Large intestine (tissue), 12 donors: ENCODE measurements around the gene HSP90AA1. TPM values are rescaled to one million over a fixed set of nuclear protein-coding genes. Genes with fewer than 3 reads are reported as not detected.
"Not testable (repeated sequence)": the region's sequence is repeated elsewhere in the genome, so short reads cannot be mapped to it uniquely, and the experiment has no call there.

Source experiments
- DNase-seq, 2 donors: peaks; one replicate each; pipeline versions ENCODE4 v3.0.0 to v3.0.0-alpha.2; 2013
- H3K27ac ChIP-seq: one replicate; pipeline ENCODE4 v1.5.1; 2013; ENCODE audit warnings: low read length
- H3K27me3 ChIP-seq: 2 replicates; pipeline ENCODE4 v1.6.1; 2013; ENCODE audit warnings: low read length; ENCODE audit not compliant: control insufficient read depth, insufficient read depth
- H3K36me3 ChIP-seq: 2 replicates; pipeline ENCODE4 v1.6.1; 2013; ENCODE audit warnings: low read length; ENCODE audit not compliant: control insufficient read depth, insufficient read depth
- H3K4me1 ChIP-seq: one replicate; pipeline ENCODE4 v1.6.1; 2013; ENCODE audit warnings: low read length; ENCODE audit not compliant: control insufficient read depth, insufficient read depth
- H3K4me3 ChIP-seq: one replicate; pipeline ENCODE4 v1.5.1; 2013; ENCODE audit warnings: low read length
- H3K9me3 ChIP-seq: one replicate; pipeline ENCODE4 v1.6.1; 2013; ENCODE audit warnings: mild to moderate bottlenecking, low read depth, low read length, moderate library complexity; ENCODE audit not compliant: control insufficient read depth
- WGBS: methylation state at CpG from one replicate; pipeline ENCODE4 v1.1.5; 2013; ENCODE audit warnings: low lambda C conversion rate; ENCODE audit not compliant: insufficient coverage; 5-methylcytosine and 5-hydroxymethylcytosine counted together
- long read RNA-seq, 11 donors: transcript quantifications; one replicate each; lab custom pipeline, GENCODE V29; 2026
- polyA plus RNA-seq: library from polyadenylated mRNA; unstranded; fragments of 120-200 nt; gene quantifications from one replicate; pipeline ENCODE4 v1.2.1, GENCODE V29; 2013

The HSP90AA1 gene
- 661 TPM for polyA plus RNA-seq
- long read RNA-seq, donor 1, transcript HSP90AA1-201 (11 exons, 3,379 nt), result major isoform, 42 of 307 reads
- long read RNA-seq, donor 1, transcript HSP90AA1-205 (2 exons, 429 nt), result minor isoform, 12 of 307 reads
- long read RNA-seq, donor 1, partial matches to known transcripts, result 253 of 307 reads
- long read RNA-seq, donor 1, other reads (novel, unspliced or antisense), result 0 of 307 reads
- long read RNA-seq, donor 2, transcript HSP90AA1-205 (2 exons, 429 nt), result minor isoform, 22 of 615 reads
- long read RNA-seq, donor 2, transcript HSP90AA1-206 (2 exons, 552 nt), result minor isoform, 6 of 615 reads
- long read RNA-seq, donor 2, transcript HSP90AA1-201 (11 exons, 3,379 nt), result major isoform, 79 of 615 reads
- long read RNA-seq, donor 2, partial matches to known transcripts, result 507 of 615 reads
- long read RNA-seq, donor 2, other reads (novel, unspliced or antisense), result 0 of 615 reads
- long read RNA-seq, donor 3, result 0 reads
- long read RNA-seq, donor 4, partial matches to known transcripts, result 65 of 69 reads
- long read RNA-seq, donor 4, other reads (novel, unspliced or antisense), result 0 of 69 reads
- long read RNA-seq, donor 5, transcript HSP90AA1-205 (2 exons, 429 nt), result minor isoform, 8 of 190 reads
- long read RNA-seq, donor 5, transcript HSP90AA1-201 (11 exons, 3,379 nt), result major isoform, 31 of 190 reads
- long read RNA-seq, donor 5, partial matches to known transcripts, result 148 of 190 reads
- long read RNA-seq, donor 5, other reads (novel, unspliced or antisense), result 0 of 190 reads
- long read RNA-seq, donor 6, transcript HSP90AA1-205 (2 exons, 429 nt), result major isoform, 32 of 646 reads
- long read RNA-seq, donor 6, transcript HSP90AA1-206 (2 exons, 552 nt), result minor isoform, 5 of 646 reads
- long read RNA-seq, donor 6, transcript HSP90AA1-201 (11 exons, 3,379 nt), result minor isoform, 8 of 646 reads
- long read RNA-seq, donor 6, partial matches to known transcripts, result 596 of 646 reads
- long read RNA-seq, donor 6, other reads (novel, unspliced or antisense), result 0 of 646 reads
- long read RNA-seq, donor 7, transcript HSP90AA1-205 (2 exons, 429 nt), result major isoform, 10 of 338 reads
- long read RNA-seq, donor 7, transcript HSP90AA1-201 (11 exons, 3,379 nt), result major isoform, 10 of 338 reads
- long read RNA-seq, donor 7, partial matches to known transcripts, result 317 of 338 reads
- long read RNA-seq, donor 7, other reads (novel, unspliced or antisense), result 0 of 338 reads
- long read RNA-seq, donor 8, transcript HSP90AA1-206 (2 exons, 552 nt), result minor isoform, 7 of 1,053 reads
- long read RNA-seq, donor 8, transcript HSP90AA1-205 (2 exons, 429 nt), result major isoform, 36 of 1,053 reads
- long read RNA-seq, donor 8, transcript HSP90AA1-201 (11 exons, 3,379 nt), result minor isoform, 33 of 1,053 reads
- long read RNA-seq, donor 8, partial matches to known transcripts, result 975 of 1,053 reads
- long read RNA-seq, donor 8, other reads (novel, unspliced or antisense), result 0 of 1,053 reads
- long read RNA-seq, donor 9, transcript HSP90AA1-201 (11 exons, 3,379 nt), result minor isoform, 13 of 503 reads
- long read RNA-seq, donor 9, transcript HSP90AA1-205 (2 exons, 429 nt), result major isoform, 18 of 503 reads
- long read RNA-seq, donor 9, partial matches to known transcripts, result 472 of 503 reads
- long read RNA-seq, donor 9, other reads (novel, unspliced or antisense), result 0 of 503 reads
- long read RNA-seq, donor 10, transcript HSP90AA1-201 (11 exons, 3,379 nt), result minor isoform, 16 of 621 reads
- long read RNA-seq, donor 10, transcript HSP90AA1-205 (2 exons, 429 nt), result major isoform, 19 of 621 reads
- long read RNA-seq, donor 10, partial matches to known transcripts, result 581 of 621 reads
- long read RNA-seq, donor 10, other reads (novel, unspliced or antisense), result 0 of 621 reads
- long read RNA-seq, donor 11, transcript HSP90AA1-201 (11 exons, 3,379 nt), result minor isoform, 15 of 379 reads
- long read RNA-seq, donor 11, transcript HSP90AA1-205 (2 exons, 429 nt), result major isoform, 18 of 379 reads
- long read RNA-seq, donor 11, partial matches to known transcripts, result 345 of 379 reads
- long read RNA-seq, donor 11, other reads (novel, unspliced or antisense), result 0 of 379 reads

DNA sequence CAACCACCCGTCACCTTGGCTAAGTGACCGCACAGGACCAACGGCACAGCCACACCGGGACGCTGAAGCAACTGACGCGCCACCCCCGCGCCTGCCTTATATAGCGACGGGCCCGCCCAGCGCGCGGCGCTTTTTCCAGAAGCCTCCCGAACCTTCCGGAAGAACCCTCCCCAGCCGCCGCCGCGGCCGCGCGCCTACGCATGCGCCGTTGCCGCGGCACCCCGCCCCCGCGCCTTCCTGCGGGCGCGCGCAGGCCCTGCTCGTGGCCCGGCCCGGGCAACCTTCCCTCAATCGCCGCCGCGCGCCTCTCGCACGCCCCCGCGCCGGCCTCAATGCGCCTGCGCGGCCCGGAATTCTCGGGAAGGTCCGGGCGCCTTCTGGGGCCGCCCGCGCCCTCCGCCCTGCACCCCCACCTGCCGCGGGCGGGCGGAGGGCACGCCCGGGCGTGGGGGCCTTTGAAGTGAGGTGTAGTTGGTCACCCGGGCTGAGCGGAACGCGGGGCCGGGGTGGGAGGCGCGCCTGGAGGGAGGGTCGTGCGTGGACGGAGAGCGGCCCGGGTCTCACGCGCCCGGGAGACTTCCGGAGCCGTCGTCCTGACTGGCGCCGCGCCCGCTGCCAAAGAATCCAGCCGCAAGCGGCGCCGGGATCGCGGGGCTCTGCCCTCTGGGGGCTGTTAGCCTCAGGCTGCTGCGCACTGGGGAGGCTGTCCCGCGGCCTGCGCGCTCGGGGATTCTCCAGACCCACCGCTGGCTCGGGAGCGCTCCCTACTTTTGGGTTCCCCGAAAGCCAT, at the start of gene HSP90AA1:
TSS of gene HSP90AA1 (minus strand) at position 73 of the 790 bp plus-strand sequence. CDS start 666 bp downstream, outside the sequence.
- no CpG with 5 or more reads among the region's 106 CpGs for WGBS
- peaks cover 32% of the 10 kb centered on the region for H3K4me1 ChIP-seq
- peak within 1 kb of the TSS; percentile 76 for H3K4me3 ChIP-seq
- peaks cover 2% of the 10 kb centered on the region for H3K9me3 ChIP-seq
- peaks cover 36% of the 10 kb centered on the region for H3K36me3 ChIP-seq
- peak; percentile 94 to 98 for DNase-seq
- H3K27ac ChIP-seq, result peak within 1 kb of the TSS; percentile 98
- no peaks in the 10 kb centered on the region for H3K27me3 ChIP-seq

DNA sequence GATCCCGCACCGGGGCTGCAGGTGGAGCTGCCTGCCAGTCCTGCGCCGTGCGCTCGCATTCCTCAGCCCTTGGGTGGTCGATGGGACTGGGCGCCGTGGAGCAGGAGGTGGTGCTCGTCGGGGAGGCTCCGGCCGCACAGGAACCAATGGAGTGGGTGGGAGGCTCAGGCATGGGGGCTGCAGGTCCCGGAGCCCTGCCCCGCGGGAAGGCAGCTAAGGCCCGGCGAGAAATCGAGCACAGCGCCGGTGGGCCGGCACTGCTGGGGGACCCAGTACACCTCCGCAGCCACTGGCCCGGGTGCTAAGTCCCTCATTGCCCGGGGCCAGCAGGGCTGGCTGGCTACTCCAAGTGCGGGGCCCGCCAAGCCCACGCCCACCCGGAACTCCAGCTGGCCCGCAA, 48.6 kb upstream of the HSP90AA1 start:
- not testable (repeated sequence) for H3K36me3 ChIP-seq, H3K27me3 ChIP-seq, DNase-seq, H3K4me1 ChIP-seq, H3K4me3 ChIP-seq, H3K27ac ChIP-seq, H3K9me3 ChIP-seq
- WGBS, result no CpG with 5 or more reads among the region's 30 CpGs

DNA sequence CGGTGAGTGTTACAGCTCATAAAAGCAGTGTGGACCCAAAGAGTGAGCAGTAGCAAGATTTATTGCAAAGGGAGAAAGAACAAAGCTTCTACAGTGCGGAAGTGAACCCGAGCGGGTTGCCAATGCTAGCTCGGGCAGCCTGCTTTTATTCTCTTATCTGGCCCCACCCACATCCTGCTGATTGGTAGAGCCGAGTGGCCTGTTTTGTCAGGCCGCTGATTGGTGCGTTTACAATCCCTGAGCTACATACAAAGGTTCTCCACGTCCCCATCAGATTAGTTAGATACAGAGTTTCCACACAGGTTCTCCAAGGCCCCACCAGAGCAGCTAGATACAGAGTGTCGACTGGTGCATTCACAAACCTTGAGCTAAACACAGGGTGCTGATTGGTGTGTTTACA, 47.9 kb upstream of the HSP90AA1 start:
- not testable (repeated sequence) for H3K36me3 ChIP-seq, DNase-seq, H3K27me3 ChIP-seq, H3K4me1 ChIP-seq, H3K27ac ChIP-seq, H3K9me3 ChIP-seq, H3K4me3 ChIP-seq
- WGBS, result no CpG with 5 or more reads among the region's 10 CpGs

DNA sequence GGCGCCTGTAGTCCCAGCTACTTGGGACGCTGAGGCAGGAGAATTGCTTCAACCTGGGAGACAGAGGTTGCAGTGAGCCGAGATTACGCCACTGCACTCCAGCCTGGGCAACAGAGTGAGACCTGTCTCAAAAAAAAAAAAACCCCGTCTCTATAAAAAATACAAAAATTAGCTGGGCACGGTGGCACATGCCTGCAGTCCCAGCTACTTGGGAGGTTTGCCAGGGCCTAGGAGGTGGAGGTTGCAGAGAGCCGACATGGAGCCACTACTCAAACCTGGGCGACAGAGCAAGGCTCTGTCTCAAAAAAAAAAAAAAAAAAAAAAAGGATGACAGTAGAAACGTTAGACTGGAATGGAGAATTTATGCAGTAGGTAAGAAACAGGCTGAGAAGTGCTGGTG, 47.2 kb upstream of the HSP90AA1 start:
- not testable (repeated sequence) for H3K4me1 ChIP-seq, DNase-seq, H3K27ac ChIP-seq, H3K27me3 ChIP-seq, H3K36me3 ChIP-seq, H3K9me3 ChIP-seq, H3K4me3 ChIP-seq
- 100% methylated on average over 2 of the region's 9 CpGs for WGBS

DNA sequence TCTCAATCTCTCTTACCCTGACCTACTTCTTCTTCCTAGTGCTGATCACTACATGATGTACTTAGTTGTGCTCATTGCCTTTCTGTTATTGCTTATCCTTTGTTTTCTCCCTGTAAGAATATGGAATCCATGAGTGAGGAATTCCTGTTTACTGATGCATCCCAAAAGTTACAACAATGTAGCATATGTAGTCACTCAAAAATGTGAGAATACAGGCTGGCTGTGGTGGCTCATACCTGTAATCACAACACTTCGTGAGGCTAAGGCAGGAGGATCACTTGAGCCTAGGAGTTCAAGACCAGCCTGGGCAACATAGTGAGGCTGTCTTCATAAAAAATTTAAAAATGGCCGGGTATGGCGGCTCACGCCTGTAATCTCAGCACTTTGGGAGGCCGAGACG, 44.9 kb upstream of the HSP90AA1 start:
- Histone ChIP-seq H3K4me1 (peaks cover 5% of the 10 kb centered on the region), H3K36me3 (no peaks in the 10 kb centered on the region), H3K27ac (no peak overlapping the region), H3K9me3 (no peaks in the 10 kb centered on the region), H3K4me3 (no peak overlapping the region), H3K27me3 (no peaks in the 10 kb centered on the region)
- DNase-seq, result no peak
- WGBS, result no CpG with 5 or more reads among the region's 6 CpGs

DNA sequence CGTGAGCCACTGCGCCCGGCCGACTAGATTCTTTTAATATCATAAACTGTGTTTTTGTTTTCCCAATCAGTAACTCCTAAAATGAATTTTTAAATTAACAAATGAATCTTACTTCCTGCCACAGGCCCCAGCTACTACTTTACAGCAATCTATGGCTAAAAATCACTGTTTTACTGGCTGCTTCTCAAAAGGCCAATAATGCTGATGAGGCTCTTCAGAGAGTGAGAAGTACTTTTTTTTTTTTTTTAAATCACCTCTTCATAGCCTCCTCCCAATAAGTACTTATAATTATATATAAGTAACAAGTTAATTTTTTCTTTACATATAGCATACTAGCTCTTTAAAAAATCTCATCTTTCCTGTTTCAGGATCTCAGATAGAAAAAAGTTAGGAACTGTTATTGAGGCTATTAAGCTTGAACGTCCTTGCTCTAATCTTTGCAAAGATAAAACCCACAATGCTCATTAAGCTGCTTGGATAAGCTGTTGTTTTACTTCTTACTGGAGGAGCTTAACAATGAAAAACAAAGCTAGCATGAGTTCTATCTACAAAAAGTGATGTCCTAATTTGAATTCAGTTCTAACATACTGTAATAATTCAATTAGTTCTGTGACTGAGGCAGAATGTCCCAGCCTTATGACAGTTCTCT, 40.1 kb upstream of the HSP90AA1 start:
- H3K4me1 ChIP-seq, result peaks cover 22% of the 10 kb centered on the region
- WGBS, result no CpG with 5 or more reads among the region's 5 CpGs
- no peak overlapping the region for H3K27ac ChIP-seq
- no peak overlapping the region for H3K4me3 ChIP-seq
- H3K27me3 ChIP-seq, result no peaks in the 10 kb centered on the region
- peak in 1 of 2 donors; percentile 37 for DNase-seq
- H3K36me3 ChIP-seq, result no peaks in the 10 kb centered on the region
- H3K9me3 ChIP-seq, result no peaks in the 10 kb centered on the region

DNA sequence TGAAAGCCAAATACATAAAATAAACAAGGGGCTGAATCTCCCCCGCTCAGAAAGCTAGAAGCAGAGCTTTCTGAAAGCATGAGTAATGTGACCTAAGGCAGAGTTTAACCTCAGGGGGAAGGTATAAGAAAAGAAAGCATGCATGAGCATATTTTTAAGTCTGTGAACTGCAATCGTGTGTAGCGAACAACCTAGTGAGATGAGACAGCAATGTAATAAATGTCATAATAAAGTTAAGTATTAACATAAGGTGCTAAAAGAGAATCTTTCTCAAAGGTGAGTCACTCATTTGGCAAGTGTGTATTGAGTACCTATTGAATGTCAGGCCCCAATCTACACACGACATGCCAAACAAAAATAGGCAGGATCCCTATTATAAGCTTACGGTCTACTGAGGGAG, 38.7 kb upstream of the HSP90AA1 start:
- no peaks in the 10 kb centered on the region for H3K9me3 ChIP-seq
- peak; percentile 61 to 85 for DNase-seq
- WGBS, result no CpG with 5 or more reads among the region's 5 CpGs
- peaks cover 22% of the 10 kb centered on the region for H3K4me1 ChIP-seq
- no peaks in the 10 kb centered on the region for H3K27me3 ChIP-seq
- no peak overlapping the region for H3K4me3 ChIP-seq
- H3K27ac ChIP-seq, result peak overlapping the region; percentile 66
- no peaks in the 10 kb centered on the region for H3K36me3 ChIP-seq

DNA sequence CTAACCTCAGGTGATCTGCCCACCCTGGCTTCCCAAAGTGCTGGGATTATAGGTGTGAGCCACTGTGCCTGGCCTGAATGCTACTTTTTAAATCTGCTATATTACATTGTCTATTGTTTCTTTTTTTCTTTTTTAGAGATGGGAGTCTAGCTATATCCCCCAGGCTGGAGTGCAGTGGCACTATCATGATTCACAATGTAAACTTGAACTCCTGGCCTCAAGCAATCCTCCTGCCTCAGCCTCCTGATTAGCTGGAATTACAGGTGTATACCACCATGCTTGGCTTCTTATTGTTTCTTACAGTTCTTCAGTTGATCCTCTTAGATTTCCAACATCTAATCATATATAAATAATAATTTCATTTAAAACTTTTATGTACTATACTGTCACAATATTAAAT, 37.6 kb upstream of the HSP90AA1 start:
- Histone ChIP-seq H3K27me3 (no peaks in the 10 kb centered on the region), H3K27ac (no peak overlapping the region), H3K9me3 (no peaks in the 10 kb centered on the region), H3K4me1 (peaks cover 22% of the 10 kb centered on the region), H3K36me3 (no peaks in the 10 kb centered on the region), H3K4me3 (no peak overlapping the region)
- DNase-seq, result no peak
